Hepatocyte (in vitro differentiated cells): ENCODE data around the gene ANKEF1. TPM values are rescaled to one million over a fixed set of nuclear protein-coding genes. Genes with fewer than 3 reads are reported as not detected.

Experiments
- DNase-seq: peaks from one replicate; pipeline ENCODE4 v3.0.0-alpha.2; 2016; ENCODE audit warnings: low spot score
- H2AFZ ChIP-seq: fragments of 200-600 bp; sonication (generic); 2 replicates; pipeline ENCODE4 v1.6.0; 2016; ENCODE audit warnings: antibody characterized with exemption, mild to moderate bottlenecking
- H3K27ac ChIP-seq: fragments of 200-600 bp; sonication (generic); 2 replicates; pipeline ENCODE4 v1.5.1; 2016; ENCODE audit warnings: mild to moderate bottlenecking
- H3K27me3 ChIP-seq: fragments of 200-600 bp; sonication (generic); 2 replicates; pipeline ENCODE4 v1.6.1; 2016
- H3K36me3 ChIP-seq: fragments of 200-600 bp; sonication (generic); replicated peaks from 2 replicates; pipeline ENCODE4 v1.5.1; 2016; ENCODE audit warnings: low read depth; ENCODE audit not compliant: insufficient read depth
- H3K4me1 ChIP-seq: fragments of 200-600 bp; sonication (generic); 2 replicates; pipeline ENCODE4 v1.5.1; 2016; ENCODE audit warnings: mild to moderate bottlenecking, moderate library complexity; ENCODE audit not compliant: insufficient read depth
- H3K4me2 ChIP-seq: fragments of 200-600 bp; sonication (generic); 2 replicates; pipeline ENCODE4 v1.6.0; 2016
- H3K4me3 ChIP-seq: fragments of 200-600 bp; sonication (generic); 2 replicates; pipeline ENCODE4 v1.5.1; 2016; ENCODE audit warnings: mild to moderate bottlenecking
- H3K79me2 ChIP-seq: fragments of 200-600 bp; sonication (generic); 2 replicates; pipeline ENCODE4 v1.6.0; 2017; ENCODE audit warnings: mild to moderate bottlenecking
- H3K9me2 ChIP-seq: fragments of 200-600 bp; sonication (generic); replicated peaks from 2 replicates; pipeline ENCODE4 v1.6.0; 2017; ENCODE audit warnings: mild to moderate bottlenecking; ENCODE audit not compliant: insufficient read depth
- H3K9me3 ChIP-seq: fragments of 200-600 bp; sonication (generic); 2 replicates; pipeline ENCODE4 v1.5.1; 2016; ENCODE audit warnings: low read depth, mild to moderate bottlenecking
- H4K20me1 ChIP-seq: fragments of 200-600 bp; sonication (generic); 2 replicates; pipeline ENCODE4 v1.6.0; 2016; ENCODE audit warnings: mild to moderate bottlenecking; ENCODE audit not compliant: insufficient read depth, poor library complexity, severe bottlenecking
- EZH2 ChIP-seq: fragments of 200-600 bp; sonication (generic); IDR thresholded peaks from 2 replicates; pipeline ENCODE4 v1.6.1; 2016; ENCODE audit warnings: antibody characterized with exemption, mild to moderate bottlenecking, borderline replicate concordance
- EZH2phosphoT487 ChIP-seq: fragments of 200-600 bp; sonication (generic); IDR thresholded peaks from one replicate; pipeline ENCODE4 v1.6.1; 2018; ENCODE audit warnings: antibody characterized with exemption, mild to moderate bottlenecking, low read depth, moderate library complexity; ENCODE audit not compliant: unreplicated experiment, severe bottlenecking
- WGBS: methylation state at CpG from one replicate; pipeline ENCODE4 v1.1.6; 2016; ENCODE audit warnings: low lambda C conversion rate; ENCODE audit errors: missing lambda C conversion rate; 5-methylcytosine and 5-hydroxymethylcytosine counted together
- polyA plus RNA-seq: library from polyadenylated mRNA; unstranded; fragments of >200 nt; fragmentation: Nextera tagmentation; extraction: Ambion mirVana; gene quantifications from 2 replicates; pipeline ENCODE4 v1.2.1, GENCODE V29; 2016
- total RNA-seq: library from RNA; depleted of rRNA; stranded (reverse); fragments of >200 nt; gene quantifications from 2 replicates; pipeline ENCODE4 v1.2.3, GENCODE V29; 2014
- TF ChIP-seq, protein P1 (sequence below): fragments of 200-600 bp; sonication (generic); IDR thresholded peaks from 2 replicates; pipeline ENCODE4 v1.5.1; 2016; ENCODE audit warnings: antibody characterized with exemption, mild to moderate bottlenecking; ENCODE audit not compliant: poor library complexity

The ANKEF1 gene
- total and polyA plus RNA-seq, 2 experiments from 2014 or later, result 1.2 to 4.7 TPM

DNA sequence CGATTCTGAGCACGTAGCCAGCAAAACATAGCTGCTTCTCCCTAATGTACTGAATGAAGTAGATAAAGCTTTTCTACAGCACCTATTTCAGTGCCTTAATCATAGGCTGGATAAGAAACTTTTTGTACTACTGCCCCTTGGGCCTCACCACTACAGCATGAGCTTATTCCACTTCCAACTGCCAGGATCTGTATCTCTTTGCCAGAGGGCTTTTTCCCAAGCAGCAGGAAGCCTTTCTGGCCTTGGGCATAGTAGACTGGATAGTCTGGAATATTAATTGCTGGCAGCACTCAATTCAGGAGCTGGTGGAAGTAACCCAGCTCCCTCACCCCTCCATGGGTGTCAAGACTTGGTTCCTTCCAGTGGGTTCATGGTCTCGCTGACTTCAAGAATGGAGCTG is 43.6 kb downstream of the ANKEF1 start:
- no peak for DNase-seq
- TF ChIP-seq EZH2phosphoT487 (no peak), EZH2 (no peak)
- TF ChIP-seq, protein P1, sequence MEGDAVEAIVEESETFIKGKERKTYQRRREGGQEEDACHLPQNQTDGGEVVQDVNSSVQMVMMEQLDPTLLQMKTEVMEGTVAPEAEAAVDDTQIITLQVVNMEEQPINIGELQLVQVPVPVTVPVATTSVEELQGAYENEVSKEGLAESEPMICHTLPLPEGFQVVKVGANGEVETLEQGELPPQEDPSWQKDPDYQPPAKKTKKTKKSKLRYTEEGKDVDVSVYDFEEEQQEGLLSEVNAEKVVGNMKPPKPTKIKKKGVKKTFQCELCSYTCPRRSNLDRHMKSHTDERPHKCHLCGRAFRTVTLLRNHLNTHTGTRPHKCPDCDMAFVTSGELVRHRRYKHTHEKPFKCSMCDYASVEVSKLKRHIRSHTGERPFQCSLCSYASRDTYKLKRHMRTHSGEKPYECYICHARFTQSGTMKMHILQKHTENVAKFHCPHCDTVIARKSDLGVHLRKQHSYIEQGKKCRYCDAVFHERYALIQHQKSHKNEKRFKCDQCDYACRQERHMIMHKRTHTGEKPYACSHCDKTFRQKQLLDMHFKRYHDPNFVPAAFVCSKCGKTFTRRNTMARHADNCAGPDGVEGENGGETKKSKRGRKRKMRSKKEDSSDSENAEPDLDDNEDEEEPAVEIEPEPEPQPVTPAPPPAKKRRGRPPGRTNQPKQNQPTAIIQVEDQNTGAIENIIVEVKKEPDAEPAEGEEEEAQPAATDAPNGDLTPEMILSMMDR, result no peak
- WGBS, result 96% methylated on average over 3 of the region's 3 CpGs
- no peaks in the 10 kb centered on the region for H3K9me3 ChIP-seq
- H3K4me1 ChIP-seq, result no peaks in the 10 kb centered on the region
- no peaks in the 10 kb centered on the region for H3K9me2 ChIP-seq
- H3K27ac ChIP-seq, result no peak overlapping the region
- no peak overlapping the region for H2AFZ ChIP-seq
- no peaks in the 10 kb centered on the region for H3K36me3 ChIP-seq
- no peaks in the 10 kb centered on the region for H3K79me2 ChIP-seq
- no peak overlapping the region for H3K4me3 ChIP-seq
- H3K4me2 ChIP-seq, result no peak overlapping the region
- no peaks in the 10 kb centered on the region for H3K27me3 ChIP-seq
- no peaks in the 10 kb centered on the region for H4K20me1 ChIP-seq

DNA sequence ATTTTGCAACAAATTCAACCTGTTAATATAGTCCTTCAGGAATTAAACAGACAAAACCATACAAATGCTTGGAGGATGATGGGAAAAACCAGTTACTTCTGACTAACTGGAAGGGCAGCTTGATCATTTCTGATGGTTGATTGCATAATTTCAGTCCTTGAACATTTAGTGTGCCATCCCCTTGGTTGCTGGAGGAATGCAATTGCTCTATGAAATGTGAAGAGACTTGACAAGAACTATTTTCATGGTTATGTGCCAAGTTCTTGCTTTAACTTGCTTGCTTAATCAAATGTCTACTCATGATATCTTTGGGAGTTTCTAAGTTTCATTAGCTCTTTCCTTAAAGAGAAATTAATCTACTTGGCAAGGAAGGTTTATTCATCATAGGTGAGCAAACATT is 45.2 kb downstream of the ANKEF1 start:
- no peaks in the 10 kb centered on the region for H3K4me1 ChIP-seq
- no peaks in the 10 kb centered on the region for H4K20me1 ChIP-seq
- H3K9me3 ChIP-seq, result no peaks in the 10 kb centered on the region
- no peak overlapping the region for H3K27ac ChIP-seq
- H2AFZ ChIP-seq, result no peak overlapping the region
- H3K27me3 ChIP-seq, result no peaks in the 10 kb centered on the region
- no peaks in the 10 kb centered on the region for H3K9me2 ChIP-seq
- H3K36me3 ChIP-seq, result no peaks in the 10 kb centered on the region
- H3K79me2 ChIP-seq, result no peaks in the 10 kb centered on the region
- TF ChIP-seq EZH2 (no peak), EZH2phosphoT487 (no peak)
- TF ChIP-seq, protein P1, result no peak
- no peak for DNase-seq
- no peak overlapping the region for H3K4me2 ChIP-seq
- no peak overlapping the region for H3K4me3 ChIP-seq

DNA sequence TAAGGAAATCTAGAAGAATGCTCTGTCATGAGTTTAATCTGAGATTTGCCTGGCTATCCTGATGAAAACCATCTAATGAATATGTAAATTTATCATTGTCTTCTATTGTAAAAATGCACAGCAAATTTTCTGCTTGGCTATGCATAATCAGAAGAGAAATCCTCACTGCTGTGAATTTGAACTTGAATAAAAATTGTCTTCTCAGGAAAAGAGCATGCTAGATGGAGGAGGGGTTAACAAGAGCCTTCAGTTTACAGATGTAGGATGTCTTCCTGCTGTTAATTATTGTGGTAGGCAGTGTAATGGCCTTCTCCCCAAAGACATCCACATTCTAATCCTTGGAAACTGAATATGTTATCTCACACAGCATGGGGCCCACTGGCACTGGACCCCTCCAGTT is 45.8 kb downstream of the ANKEF1 start:
- no peaks in the 10 kb centered on the region for H3K27me3 ChIP-seq
- no peaks in the 10 kb centered on the region for H3K9me3 ChIP-seq
- no peaks in the 10 kb centered on the region for H3K9me2 ChIP-seq
- H2AFZ ChIP-seq, result no peak overlapping the region
- TF ChIP-seq EZH2phosphoT487 (no peak), EZH2 (no peak)
- TF ChIP-seq, protein P1, result no peak
- H3K36me3 ChIP-seq, result no peaks in the 10 kb centered on the region
- DNase-seq, result no peak
- no peaks in the 10 kb centered on the region for H4K20me1 ChIP-seq
- H3K27ac ChIP-seq, result no peak overlapping the region
- H3K4me2 ChIP-seq, result no peak overlapping the region
- no peak overlapping the region for H3K4me3 ChIP-seq
- no peaks in the 10 kb centered on the region for H3K4me1 ChIP-seq
- no peaks in the 10 kb centered on the region for H3K79me2 ChIP-seq

DNA sequence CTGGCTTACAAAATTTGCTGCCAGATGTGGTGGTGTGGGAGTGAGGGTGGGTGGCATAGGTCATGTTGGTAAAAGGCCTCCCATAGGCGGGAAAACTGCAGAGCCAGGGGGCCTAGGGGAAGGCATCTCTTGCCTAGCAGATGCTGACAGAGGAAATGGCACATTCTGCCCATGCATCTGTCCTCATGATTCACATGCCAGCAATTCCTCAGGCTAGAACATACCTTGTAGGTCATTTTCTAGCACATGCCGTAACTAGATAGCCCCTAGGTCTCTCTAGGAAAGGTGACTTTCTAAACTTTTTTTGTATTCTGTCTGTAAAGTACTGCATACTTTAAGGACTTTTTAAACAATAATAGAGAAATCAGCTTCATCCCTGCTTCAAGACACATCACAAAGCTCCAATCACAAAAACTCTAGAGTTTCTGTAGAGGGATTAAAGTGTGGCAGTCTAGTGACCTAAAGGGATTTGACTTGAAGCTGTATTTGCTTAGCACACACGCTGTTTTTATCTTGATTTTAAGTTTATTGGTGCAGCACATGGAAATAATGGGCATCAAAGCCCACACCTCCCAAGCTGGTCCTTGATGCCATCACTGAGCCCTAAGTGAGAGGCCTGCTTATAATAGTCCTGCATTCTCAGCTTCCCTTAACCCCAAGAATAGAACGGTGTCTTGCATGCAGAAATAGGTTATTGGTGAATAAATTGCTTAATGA is 55.2 kb downstream of the ANKEF1 start:
- no peaks in the 10 kb centered on the region for H3K79me2 ChIP-seq
- H4K20me1 ChIP-seq, result no peaks in the 10 kb centered on the region
- H3K9me2 ChIP-seq, result no peaks in the 10 kb centered on the region
- H3K27ac ChIP-seq, result no peak overlapping the region
- no peak overlapping the region for H3K4me2 ChIP-seq
- no peaks in the 10 kb centered on the region for H3K9me3 ChIP-seq
- no peaks in the 10 kb centered on the region for H3K36me3 ChIP-seq
- no peak for DNase-seq
- H3K4me3 ChIP-seq, result no peak overlapping the region
- 67% methylated on average over 4 of the region's 4 CpGs for WGBS
- TF ChIP-seq EZH2phosphoT487 (no peak), EZH2 (no peak)
- TF ChIP-seq, protein P1, result no peak
- no peak overlapping the region for H2AFZ ChIP-seq
- no peaks in the 10 kb centered on the region for H3K4me1 ChIP-seq
- H3K27me3 ChIP-seq, result no peaks in the 10 kb centered on the region
